Bronchial epithelial cell (primary cell): Measurements from ENCODE around the gene ZBTB34. TPM values are rescaled to one million over a fixed set of nuclear protein-coding genes. Genes with fewer than 3 reads are reported as not detected.
A peak's percentile ranks its signal among the peaks of the same experiment; 100 is the strongest.

ENCODE experiments used
- DNase-seq: peaks from one replicate; pipeline ENCODE4 v3.0.0-alpha.2; 2010; ENCODE audit warnings: low read depth
- FAIRE-seq: peaks from 2 replicates; lab custom pipeline; 2011; peaks lifted over from hg19 to GRCh38; lab: Jason Lieb, UNC
- H3K27me3 ChIP-seq: 2 replicates; pipeline ENCODE4 v1.5.1; 2011; ENCODE audit warnings: low read length; ENCODE audit not compliant: control insufficient read depth, insufficient read depth
- H3K36me3 ChIP-seq: 2 replicates; pipeline ENCODE4 v1.5.1; 2011; ENCODE audit warnings: low read length; ENCODE audit not compliant: control insufficient read depth, insufficient read depth
- H3K4me3 ChIP-seq: 2 replicates; pipeline ENCODE4 v1.5.1; 2011; ENCODE audit warnings: mild to moderate bottlenecking, low read depth, low read length, control low read depth
- total RNA-seq: library from RNA; depleted of rRNA; stranded (reverse); fragments of >200 nt; gene quantifications from 2 replicates; pipeline ENCODE4 v1.2.1, GENCODE V29; 2014
- TF ChIP-seq, protein P1 (sequence below): IDR thresholded peaks from 2 replicates; pipeline ENCODE4 v1.5.1; 2011; ENCODE audit warnings: mild to moderate bottlenecking, moderate library complexity, low read length, control low read depth, inconsistent platforms; ENCODE audit not compliant: insufficient read depth, severe bottlenecking

ZBTB34 gene
- total RNA-seq, 1 donor from 2014 or later: 6.6 TPM

GRCh38 chr9:126915281-126915816 lies 54.9 kb downstream of the ZBTB34 start:
- DNase-seq (no peak), FAIRE-seq (no peak)
- Histone ChIP-seq H3K4me3 (peak overlapping the region; percentile 31), H3K36me3 (no peaks in the 10 kb centered on the region), H3K27me3 (no peaks in the 10 kb centered on the region)
- TF ChIP-seq, protein P1, sequence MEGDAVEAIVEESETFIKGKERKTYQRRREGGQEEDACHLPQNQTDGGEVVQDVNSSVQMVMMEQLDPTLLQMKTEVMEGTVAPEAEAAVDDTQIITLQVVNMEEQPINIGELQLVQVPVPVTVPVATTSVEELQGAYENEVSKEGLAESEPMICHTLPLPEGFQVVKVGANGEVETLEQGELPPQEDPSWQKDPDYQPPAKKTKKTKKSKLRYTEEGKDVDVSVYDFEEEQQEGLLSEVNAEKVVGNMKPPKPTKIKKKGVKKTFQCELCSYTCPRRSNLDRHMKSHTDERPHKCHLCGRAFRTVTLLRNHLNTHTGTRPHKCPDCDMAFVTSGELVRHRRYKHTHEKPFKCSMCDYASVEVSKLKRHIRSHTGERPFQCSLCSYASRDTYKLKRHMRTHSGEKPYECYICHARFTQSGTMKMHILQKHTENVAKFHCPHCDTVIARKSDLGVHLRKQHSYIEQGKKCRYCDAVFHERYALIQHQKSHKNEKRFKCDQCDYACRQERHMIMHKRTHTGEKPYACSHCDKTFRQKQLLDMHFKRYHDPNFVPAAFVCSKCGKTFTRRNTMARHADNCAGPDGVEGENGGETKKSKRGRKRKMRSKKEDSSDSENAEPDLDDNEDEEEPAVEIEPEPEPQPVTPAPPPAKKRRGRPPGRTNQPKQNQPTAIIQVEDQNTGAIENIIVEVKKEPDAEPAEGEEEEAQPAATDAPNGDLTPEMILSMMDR: no peak

DNA sequence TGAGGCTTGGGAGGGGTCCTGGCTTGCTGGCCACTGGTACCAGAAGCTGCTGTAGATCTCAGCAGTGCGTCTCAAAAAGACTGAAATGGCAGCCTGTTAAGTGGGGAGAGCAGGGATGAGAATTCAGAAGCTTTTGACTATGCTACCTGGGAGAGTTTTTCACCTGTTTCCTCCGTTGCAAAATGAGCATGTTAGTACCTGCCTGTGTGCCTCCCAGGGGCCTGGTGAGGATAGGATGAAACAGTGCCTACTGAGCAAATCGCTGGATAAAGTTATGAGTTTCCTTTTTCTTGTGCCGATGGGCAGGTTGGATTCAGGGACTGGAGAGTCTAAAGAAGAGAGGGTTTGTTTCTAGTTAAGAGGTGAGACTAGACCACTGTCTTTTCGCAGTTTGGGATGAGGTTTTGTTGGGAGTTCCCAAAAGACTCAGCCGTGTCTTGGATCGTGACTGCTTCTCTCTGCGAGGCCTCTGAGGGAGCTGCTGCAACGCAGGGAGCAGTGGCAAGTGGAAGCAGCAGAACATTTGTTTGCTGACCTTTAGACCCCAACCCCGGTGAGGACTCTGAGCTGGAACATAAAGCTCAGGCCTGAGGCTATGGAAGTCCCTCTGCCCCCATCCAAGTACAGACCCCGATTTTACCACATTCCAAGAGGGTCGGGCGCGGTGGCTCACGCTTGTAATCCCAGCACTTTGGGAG lies 55.6 kb downstream of the ZBTB34 start:
- Histone ChIP-seq H3K27me3 (no peaks in the 10 kb centered on the region), H3K36me3 (no peaks in the 10 kb centered on the region), H3K4me3 (peak overlapping the region; percentile 31)
- TF ChIP-seq, protein P1: no peak
- DNase-seq (peak; percentile 79), FAIRE-seq (no peak)

- DNase-seq (no peak), FAIRE-seq (no peak)
- H3K36me3 ChIP-seq: no peaks in the 10 kb centered on the region
- H3K4me3 ChIP-seq: no peak overlapping the region
- TF ChIP-seq, protein P1: no peak
- no peaks in the 10 kb centered on the region for H3K27me3 ChIP-seq
Observed at GRCh38 chr9:126916909-126917308, 56.5 kb downstream of the ZBTB34 start.

DNA sequence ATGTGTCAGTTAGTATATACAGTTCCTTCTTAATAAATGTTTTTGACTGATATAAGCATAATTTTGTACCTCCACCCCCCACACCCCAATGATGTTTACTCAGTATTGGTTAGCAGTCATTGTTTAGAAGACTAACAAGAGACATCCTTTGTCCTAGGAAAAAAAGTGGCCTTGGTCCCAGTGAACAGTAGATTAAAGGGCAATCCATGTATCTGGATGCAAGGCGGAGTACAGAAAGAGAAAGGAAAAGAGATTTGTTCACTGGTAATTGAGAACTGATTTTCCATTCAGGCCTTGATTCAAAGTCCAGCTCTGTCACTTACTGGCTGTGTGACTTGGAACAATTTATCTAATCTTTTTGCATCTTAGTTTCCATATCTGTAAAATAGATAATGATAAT lies 58.8 kb downstream of the ZBTB34 start:
- no peaks in the 10 kb centered on the region for H3K27me3 ChIP-seq
- H3K36me3 ChIP-seq: no peaks in the 10 kb centered on the region
- no peak for DNase-seq
- FAIRE-seq: no peak
- H3K4me3 ChIP-seq: no peak overlapping the region
- TF ChIP-seq, protein P1: no peak

DNA sequence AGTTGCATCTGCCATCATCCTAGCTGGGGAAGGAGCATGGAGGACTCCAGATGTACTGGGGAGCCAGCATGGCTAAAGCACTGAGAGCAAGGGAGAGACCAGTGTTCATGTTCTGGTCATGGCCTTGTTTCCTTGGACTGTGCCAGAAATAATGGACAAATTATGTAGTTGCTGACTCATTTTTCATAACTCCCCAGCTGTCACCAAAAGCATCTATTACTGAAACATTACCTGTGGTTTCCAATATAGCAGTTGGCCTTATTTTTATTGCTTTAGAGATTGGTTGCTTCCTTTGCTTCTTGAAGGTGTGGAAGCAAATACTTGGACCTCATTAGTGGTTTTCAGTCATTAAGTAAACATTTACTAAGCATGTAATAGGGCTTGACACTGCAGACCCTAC lies 65.4 kb downstream of the ZBTB34 start:
- no peak for FAIRE-seq
- Histone ChIP-seq H3K36me3 (no peaks in the 10 kb centered on the region), H3K4me3 (no peak overlapping the region), H3K27me3 (no peaks in the 10 kb centered on the region)
- TF ChIP-seq, protein P1: no peak
- no peak for DNase-seq

- Histone ChIP-seq H3K4me3 (no peak overlapping the region), H3K27me3 (no peaks in the 10 kb centered on the region), H3K36me3 (no peaks in the 10 kb centered on the region)
- DNase-seq (no peak), FAIRE-seq (no peak)
- TF ChIP-seq, protein P1: no peak
Observed at GRCh38 chr9:126926364-126926763, 65.9 kb downstream of the ZBTB34 start.
